NCI-H146 (cell line): ENCODE results near the gene NELL1.
"Not testable (repeated sequence)": the region's sequence is repeated elsewhere in the genome, so short reads cannot be mapped to it uniquely, and the experiment has no call there.

ENCODE experiments used
- DNase-seq: peaks from one replicate; lab custom pipeline; 2025; lab: John Stamatoyannopoulos, UW

NELL1 gene

DNA sequence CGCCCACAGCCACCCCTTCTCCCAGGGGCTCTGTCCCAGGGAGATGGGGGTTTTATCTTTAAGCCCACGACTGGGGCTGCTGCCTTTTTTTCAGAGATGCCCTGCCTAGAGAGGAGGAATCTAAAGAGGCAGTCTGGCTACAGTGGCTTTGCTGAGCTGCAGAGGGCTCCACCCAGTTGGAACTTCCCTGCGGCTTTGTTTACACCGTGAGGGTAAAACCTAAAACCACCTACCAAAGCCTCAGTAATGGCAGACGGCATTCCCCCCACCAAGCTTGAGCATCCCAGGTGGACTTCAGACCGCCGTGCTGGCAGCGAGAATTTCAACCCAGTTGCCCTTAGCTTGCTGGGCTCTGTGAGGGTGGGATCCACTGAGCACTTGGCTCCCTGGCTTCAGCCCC lies 535.8 kb downstream of the NELL1 start:
- DNase-seq = no peak

DNA sequence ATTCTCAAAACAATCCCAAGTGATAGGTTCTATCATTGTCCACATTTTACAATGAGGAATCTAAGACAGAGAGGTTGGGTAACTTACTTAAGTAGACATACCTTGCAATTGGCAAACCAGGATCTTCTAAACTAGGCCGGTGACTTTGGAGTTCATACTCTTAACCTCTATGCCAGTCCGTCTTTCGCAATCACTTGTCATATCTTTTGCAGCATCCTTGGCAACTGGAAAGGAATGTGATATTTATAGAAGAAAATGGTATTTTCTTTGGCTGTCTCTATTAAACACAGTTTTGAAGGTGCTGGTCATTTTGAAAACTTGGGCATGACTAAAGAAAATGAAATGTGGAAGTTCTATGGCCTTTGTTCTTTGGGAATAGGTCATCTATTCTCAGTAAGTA lies 556.5 kb downstream of the NELL1 start:
- DNase-seq = no peak

DNA sequence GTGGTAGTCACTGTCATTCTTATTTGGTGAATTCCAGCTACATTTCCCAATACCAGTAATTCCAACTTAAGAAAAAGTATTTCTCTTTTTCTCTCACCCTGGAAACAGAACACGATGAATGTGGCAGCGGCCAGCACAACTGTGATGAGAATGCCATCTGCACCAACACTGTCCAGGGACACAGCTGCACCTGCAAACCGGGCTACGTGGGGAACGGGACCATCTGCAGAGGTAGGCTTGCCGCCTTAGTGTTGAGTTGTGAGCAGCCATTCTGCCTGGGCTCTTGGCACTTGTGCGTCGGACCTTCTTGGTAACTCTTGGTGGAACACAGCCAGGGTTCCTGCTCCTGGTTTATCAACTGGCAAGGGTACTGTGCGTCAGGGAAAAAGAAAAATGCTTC lies 559.8 kb downstream of the NELL1 start:
- DNase-seq = no peak

DNA sequence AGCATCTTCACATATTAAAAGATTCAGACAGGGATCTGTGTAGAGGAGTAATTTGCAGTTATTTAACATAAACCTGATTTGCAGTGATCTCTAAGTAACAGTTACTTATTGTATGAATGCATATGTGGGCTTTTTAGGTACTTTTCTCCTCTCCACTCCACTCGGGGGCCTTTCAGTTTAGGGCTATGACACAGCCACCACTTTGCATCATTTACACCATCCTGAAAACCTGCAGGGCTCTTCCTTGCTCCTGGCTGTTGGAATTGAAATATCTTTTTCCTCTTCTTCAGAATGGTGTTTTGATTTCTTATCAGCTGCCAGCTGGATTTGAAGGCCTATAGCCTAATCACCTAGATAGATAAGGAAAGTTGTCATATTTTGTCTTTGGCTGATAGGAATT lies 580.8 kb downstream of the NELL1 start:
- no peak for DNase-seq

DNA sequence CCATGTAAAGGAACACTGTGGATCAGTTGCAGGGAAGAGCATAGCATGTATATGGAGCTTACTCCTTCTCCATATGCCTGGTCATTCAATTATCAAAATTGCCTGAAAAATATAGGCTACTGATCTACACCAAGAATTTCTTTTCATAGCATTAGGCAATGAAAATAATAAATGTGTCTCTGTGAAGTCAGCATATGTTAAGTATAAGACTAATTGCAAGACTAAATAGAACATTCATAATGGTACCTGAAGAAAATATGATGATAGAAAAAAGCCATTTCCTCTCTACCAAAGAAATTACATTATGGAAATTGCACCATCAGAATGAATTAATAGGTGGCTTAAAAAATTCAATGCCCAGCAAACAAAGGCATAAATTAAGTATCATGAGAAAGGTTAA lies 584.7 kb downstream of the NELL1 start:
- no peak for DNase-seq

DNA sequence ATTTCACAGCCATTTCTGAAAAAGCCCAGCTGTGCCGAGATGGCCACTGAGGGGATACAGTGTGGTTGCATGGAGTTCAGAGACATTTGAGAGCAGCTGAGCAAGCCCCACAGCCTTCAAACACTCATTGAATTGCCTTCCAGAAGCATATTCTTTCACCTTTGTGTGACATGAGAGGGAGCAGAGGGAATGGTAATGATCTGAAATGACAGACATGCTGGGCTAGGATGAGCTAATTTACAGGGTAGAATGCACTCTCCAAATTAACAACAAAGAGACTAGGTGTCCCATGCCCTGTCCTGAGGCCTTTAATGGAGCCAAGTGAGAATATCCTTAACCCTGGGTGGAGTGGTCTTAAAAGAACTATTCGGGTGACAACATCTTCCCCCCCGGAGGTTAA lies 585.4 kb downstream of the NELL1 start:
- DNase-seq = no peak

DNA sequence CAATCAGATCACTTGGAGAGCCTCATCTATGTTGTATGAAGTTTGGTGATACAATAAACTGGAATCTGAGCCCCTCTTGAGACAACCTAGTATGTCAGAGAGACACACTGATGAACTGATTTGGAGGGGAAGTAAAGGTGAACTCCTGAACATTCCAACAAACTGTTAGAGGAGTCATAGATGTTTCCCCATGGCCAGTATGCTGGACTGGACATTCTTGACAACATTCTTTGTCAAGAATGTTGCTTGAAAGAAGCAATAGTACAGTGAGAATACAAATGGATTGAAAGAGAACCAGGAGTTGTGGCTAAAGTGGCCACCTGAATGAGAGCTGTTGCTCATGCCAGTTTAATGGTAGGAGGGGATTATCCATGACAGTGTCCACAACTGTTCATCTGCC lies 588.1 kb downstream of the NELL1 start:
- no peak for DNase-seq

DNA sequence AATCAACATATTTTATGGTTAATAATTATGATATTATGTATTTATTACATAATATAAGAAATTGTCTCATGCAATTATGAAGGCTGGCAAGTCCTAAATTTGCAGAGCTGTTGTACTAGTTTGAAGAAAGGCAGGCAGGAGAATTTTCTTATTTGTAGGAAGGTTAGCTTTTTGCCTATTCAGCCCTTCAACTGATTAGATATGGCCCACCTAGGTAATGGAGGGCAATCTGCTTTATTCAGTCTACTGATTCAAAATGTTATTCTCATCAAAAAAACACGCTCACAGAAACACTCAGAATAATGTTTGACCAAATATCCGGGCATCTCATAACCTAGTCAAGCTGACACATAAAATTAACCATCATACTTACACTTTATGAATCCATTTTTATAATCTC lies 589.0 kb downstream of the NELL1 start:
- no peak for DNase-seq

DNA sequence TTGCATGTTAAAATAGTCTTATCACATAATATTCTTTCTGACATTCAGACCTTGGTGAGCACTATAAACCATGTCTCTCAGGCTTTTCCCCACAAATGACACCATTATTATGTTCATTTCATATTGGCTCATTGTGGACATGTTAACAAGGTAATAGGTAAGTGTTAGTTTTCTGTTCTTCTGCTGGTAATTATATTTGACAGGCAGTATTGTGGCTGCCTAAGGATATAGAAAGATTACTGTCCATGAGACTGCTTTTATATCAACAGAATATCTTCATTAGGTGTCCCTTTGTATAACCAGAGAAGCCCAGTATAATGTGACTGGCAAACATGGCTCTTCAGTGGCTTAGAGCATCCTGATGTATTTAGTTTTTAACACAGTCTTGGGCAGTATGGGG lies 590.7 kb downstream of the NELL1 start:
- no peak for DNase-seq

DNA sequence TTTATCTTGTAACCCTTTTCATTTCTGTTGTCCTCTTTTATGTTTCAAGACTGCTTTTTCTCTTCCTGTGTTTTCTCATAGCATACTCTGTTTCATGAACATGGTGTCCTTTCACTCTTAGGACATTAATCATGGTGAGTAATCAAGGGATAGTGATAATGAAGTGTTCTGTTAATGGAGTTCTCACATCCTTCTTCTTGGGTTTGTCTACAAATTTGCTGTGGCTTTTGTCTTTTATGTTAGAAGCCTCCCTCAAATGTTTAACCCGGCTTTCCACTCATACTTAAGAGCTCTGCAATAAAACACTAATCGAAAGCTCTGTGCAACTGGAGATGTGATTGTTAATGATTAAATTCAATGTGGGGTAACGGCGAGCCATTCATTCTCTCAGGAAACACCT lies 593.6 kb downstream of the NELL1 start:
- DNase-seq = no peak

DNA sequence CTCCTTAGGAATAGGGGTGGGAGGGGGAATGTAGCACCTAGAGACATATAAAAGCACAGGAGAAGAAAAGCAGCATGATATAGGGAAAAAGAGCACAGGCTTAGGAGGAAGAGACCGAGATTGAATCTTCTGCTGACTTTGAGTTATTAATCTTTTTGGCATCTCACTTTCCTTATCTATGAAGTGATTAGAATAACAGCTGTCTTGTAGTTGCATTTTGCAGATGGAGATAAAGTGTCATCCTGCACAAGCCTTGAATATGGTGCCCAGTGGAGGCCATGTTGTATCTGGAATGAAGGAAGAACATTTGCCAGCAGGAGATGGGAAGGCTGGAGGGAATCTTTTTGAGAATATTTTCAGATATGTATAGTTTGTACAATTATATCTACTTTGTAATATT lies 594.7 kb downstream of the NELL1 start:
- DNase-seq = no peak

DNA sequence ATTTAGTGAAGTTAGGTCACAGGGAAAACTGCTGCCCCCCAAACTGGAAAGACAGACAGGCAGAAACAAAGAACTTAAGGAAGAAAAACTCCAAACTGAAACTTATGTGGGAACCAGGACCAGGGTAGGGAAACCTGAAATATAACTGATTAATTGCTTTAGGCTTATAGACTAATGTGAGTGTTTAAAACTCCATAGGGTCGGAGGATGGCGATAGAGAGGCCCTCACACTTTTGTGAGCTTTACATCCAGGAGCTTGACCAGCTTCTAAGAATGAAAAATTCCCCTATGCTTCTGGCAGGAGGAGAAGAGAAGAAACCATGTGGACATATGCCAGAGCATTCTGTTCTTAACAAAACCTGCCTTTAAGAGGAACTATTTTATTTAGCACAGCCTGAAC lies 598.6 kb downstream of the NELL1 start:
- no peak for DNase-seq

DNA sequence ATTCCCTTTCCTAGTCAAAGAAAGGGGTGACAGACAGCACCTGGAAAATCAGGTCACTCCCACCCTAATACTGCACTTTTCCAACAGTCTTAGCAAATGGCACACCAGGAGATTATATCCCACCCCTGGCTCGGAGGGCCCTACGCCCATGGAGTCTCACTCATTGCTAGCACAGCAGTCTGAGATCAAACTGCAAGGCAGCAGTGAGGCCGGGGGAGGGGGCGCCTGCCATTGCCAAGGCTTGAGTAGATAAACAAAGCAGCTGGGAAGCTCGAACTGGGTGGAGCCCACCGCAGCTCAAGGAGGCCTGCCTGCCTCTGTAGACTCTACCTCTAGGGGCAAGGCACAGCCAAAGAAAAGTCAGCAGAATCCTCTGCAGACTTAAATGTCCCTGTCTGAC lies 602.8 kb downstream of the NELL1 start:
- not testable (repeated sequence) for DNase-seq

DNA sequence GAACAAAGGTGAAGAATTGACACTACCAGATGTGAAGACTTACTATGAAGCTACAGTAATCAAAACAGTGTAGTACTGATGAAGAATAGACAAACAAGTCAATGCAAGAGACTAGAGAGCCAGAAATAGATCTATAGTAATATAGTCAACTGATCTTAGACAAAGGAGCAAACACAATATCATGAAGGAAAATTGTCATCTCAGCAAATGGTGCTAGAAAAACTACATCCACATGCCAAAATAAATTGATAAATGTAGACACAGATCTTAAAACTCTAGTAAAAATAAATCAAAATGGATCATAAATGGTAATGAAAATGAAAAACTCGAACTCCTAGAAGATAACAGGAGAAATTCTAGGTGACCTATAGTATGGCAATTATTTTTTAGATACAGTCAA lies 609.5 kb downstream of the NELL1 start:
- DNase-seq = no peak

DNA sequence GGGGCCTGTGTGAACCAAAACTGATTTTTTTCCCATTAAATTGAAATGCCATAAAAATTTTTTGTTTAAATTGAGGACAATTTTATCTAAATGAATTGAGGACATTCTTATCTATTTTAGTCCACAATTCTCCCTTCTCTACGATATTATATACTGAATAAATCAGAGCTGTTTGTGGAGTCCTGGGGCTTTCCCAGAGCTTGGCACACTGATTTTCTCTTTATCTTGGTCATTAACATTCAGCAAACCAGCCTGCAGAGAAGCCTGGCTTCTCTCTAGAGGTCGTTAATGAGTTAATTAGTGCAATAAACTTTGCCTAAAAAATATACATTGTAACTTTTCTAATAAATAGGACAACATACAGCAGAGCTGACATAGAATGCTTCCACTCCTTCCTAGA lies 615.7 kb downstream of the NELL1 start:
- no peak for DNase-seq

DNA sequence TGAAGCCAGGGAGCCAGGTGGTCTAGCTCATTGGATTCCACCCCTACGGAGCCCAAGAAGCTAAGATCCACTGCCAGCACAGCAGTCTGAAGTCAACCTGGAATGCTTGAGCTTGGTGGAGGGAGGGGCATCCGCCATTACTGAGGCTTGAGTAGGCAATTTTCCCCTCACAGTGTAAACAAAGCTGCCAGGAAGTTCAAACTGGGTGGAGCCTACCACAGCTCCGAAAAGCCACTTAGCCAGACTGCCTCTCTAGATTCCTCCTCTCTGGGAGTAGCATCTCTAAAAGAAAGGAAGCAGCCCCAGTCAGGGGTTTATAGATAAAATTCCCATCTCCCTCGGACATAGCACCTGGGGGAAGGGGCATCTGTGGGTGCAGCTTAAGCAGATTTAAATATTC lies 620.3 kb downstream of the NELL1 start:
- no peak for DNase-seq

DNA sequence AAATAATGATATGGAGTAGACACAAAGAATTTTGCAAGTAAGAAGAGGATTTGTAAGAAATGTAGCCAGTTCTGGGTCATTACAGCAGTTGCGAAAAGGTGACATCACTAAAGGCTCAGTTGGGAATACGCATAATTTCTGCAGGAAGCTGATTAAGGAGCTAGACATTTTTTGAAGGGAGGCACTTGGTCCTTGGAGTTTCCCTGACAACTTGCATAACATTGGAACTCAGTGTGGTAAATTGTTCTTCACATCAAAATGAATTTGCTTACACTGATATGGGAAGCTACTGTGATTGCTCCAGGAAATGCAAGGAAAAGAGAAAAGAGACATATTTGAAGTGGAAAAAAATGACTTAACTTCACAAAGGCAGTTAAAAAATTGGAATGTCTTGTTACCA lies 626.1 kb downstream of the NELL1 start:
- DNase-seq = no peak

DNA sequence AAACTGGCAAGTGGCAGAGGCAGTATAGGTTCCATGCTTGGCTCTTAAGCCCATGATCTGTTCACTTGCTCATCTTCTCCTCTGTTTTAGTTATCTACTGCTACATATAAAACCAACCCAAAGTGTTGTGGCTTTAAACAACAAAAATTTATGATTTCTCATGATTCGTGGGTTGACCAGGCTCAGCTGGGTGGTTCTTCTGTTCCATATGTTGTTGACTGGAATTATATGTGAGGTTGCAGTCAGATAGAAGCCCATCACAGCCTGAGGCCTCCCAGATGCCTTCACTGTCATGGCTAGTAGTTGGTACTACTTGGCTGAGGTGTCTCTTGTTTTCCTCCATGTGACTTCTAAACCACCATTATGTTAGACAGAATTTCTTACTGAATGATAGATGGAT lies 632.6 kb downstream of the NELL1 start:
- no peak for DNase-seq

DNA sequence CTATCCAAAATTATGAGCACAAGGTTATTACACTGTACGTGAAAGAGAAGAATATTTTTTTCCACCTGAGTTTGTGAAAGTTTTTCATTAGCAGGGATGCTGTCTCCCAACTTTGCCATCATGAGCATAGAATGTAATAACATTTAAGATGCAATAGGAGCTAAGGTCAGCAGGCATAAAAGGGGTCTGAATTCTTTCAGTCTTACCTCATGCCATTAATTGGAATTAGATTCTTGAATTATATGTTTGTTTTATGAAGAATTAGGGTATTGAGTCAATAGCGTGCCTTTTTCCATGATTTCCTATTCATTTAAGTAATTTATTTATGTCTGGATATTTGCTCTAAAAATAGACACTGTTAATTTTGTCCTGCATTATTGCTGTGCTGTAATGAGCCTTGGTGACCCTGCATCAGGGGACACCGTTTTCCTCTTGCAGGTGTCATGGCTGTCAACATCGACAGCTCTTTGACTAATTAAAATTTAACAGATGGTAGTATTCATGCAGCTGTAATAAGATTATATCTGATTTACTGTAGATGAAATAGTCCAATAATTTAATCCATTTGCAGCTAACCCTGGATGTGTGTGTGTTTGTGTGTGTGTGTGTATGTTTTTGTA lies 637.5 kb downstream of the NELL1 start:
- no peak for DNase-seq

DNA sequence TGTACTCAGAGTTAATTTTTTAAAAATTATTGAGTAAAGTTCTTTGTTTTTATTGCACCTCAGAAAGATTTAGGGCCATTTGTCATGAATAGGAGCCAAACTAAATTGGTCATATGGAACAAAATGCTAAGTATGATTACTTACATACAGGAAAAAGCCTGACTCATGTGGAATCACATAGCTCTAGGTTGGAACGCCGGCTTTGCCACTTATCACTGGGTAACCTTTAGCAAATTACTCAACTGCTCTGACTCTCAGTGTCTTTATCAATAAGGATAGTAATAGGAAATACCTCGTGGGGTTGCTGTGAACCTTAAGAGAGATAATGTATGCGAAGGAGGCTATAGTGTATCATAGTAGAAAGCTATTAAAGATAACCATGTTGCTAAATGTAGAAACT lies 638.5 kb downstream of the NELL1 start:
- no peak for DNase-seq

DNA sequence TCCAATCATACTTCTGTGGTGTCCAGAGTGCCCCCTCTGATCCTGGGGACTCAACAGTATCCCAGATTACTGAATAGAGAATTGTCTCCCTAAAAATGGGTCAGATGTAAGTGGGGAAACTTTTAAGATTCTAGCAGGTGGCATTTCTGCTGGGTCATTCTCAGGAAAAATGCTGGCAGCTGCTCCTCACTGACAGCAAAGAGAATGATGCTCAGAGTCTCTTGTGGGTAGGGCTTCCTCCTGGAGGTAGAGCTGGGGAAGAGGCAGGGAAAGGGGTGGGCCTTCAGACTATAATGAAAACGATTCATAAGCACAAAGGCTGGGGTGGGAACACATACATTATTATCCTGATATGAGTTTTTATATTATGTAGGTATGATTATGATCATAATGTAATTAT lies 647.2 kb downstream of the NELL1 start:
- no peak for DNase-seq

DNA sequence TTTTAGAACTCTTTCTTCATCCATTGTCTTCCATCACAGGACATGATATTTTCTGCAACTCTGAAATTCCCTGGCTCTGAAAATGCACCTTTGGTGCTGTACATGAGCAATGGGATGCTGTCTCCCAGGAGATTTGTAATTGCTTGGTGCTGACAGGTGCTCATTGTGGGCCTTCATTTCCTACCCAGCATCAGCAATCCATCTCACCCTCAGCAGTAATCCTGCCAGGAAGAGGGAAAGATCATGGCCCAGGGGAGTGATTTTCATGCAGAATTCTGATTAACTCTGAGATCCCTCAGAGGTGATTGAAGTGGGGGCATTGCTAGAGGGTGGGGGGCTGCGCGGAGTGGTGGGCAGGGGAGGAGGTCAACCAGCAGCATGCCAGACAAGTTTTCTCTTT lies 651.7 kb downstream of the NELL1 start:
- DNase-seq = peak; percentile 3

DNA sequence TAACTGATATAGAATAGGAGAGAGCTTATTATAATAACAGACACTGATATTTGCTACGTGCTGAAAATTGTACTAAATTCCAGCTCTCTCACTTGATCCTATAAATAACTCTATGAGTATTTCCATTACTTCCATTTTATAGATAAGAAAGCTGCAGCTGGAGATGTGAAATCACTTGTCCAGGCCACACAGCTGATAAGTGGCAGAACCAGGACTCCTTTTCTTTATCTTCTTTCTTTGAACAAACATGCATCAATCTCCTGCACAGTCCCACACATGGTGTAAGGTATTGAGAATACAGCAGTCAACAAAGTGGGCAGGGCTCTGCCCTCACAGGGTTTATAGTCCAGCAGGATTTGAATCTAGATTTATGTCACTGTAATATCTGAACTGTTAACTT lies 652.1 kb downstream of the NELL1 start:
- DNase-seq = no peak

DNA sequence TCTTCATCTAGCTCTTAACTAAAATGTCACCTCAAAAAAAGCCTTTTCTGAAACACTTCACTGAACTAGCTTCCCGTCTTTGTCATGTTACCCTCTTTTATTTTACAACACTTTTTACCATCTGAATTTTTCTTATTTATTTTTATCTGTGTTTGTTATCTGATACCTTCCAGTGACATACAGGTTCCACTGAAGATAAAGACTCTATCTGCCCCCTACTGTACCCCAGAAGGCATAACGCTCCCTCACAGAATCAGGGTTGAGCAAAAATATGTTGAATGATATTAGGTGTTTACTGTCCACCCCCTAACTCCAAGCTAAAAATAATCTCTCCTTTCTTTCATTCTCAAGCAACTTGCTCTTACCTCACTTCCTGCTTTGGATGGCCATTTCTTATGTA lies 654.2 kb downstream of the NELL1 start:
- peak; percentile 25 for DNase-seq

DNA sequence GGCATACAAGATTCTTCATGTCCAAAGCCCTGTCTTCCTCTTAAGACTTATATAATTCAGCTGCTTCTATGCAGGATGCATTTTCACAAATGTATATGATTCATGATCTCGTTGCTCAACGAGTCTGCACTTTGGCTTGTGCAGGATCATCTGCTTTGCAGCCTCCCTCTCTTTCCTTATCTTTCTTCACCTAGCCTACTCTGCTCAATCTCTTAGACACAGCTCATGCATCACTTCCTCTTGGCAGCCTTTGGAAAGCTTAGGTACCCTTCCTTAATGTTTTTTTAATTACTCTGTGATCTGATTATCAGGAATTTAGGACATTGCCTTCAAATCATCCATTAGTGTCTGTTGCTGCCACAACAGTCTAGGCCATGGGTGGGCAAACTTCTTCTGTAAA lies 673.8 kb downstream of the NELL1 start:
- DNase-seq = no peak
